Stimulated activated CD8-positive, alpha-beta memory T cell treated with anti-CD3 and anti-CD28 coated beads, Interleukin-7, amount 100 ng/mL, for 1 hour (primary cell): ENCODE measurements around the gene MYO1H.
"Not testable (repeated sequence)": the region's sequence is repeated elsewhere in the genome, so short reads cannot be mapped to it uniquely, and the experiment has no call there.

Experiments used
- DNase-seq, 2 donors: peaks; one replicate each; pipeline ENCODE4 v3.0.0-alpha.2; 2020; ENCODE audit warnings: low read depth in 2 of 2

Gene MYO1H

DNA sequence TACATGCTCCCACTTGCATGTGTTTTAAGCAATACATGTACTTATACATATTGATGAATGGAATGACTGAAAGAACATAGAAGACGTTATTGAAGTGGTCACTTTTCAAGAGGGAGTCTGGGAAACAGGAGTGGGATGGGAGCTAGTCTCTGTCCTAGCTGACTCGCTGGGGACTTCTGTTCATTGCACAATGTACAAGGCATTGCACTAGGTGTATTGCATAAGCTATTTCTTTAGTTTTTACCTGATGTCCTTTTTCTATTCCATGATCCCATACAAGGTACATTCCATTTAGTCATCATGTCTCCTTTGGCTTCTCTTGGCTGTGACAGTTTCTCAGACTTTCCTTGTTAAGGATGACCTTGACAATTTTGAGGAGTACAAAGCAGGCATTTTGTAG is 4.0 kb upstream of the MYO1H start:
- no peak for DNase-seq

GRCh38 chr12:109345428-109345827 is 2.3 kb upstream of the MYO1H start:
- DNase-seq = no peak

- no peak for DNase-seq
Measured at GRCh38 chr12:109346920-109347319, 780 bp upstream of the MYO1H start.

DNA sequence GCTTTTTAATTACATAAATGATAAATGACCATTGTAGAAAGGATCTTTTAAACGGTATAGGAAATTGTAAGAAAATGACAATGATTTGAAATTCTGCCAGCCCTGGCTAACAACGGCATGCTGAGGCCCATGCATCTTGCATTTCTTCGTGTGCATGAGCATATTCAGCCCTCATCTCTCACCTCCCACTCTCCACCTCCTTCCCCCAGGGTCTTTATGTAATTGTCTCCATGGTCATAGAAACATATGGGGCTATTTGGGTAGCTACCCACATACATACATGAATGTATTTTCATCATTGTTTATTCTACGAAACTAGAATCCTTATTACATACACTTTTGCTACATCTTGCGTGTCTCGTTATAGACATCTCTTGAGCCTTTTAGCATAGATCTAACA is 4.5 kb downstream of the MYO1H start:
- DNase-seq = no peak

GRCh38 chr12:109356577-109356976 is 8.9 kb downstream of the MYO1H start:
- DNase-seq = no peak

DNA sequence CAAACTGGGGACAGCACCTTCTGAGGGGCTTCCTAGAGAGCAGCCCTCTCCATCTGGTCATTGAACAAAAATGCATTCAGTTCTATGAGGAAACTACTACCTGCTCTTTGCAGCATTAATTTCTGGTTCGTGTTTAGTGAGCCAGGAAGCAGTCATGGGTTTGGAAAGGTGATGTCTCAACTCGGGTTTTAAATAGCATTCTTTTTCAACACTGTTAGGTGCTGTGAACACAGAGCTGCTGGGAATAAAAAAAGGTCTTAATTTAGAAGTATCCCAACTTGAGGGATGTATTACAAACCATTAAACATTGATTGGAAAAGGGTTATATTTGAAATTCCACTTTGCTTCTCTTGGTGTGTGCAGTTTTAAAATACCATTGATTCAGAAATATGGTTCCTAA is 9.3 kb downstream of the MYO1H start:
- DNase-seq = no peak

GRCh38 chr12:109358154-109358869 is 10.6 kb downstream of the MYO1H start:
- no peak for DNase-seq

- DNase-seq = no peak
Measured at GRCh38 chr12:109359131-109359690, 11.5 kb downstream of the MYO1H start.

DNA sequence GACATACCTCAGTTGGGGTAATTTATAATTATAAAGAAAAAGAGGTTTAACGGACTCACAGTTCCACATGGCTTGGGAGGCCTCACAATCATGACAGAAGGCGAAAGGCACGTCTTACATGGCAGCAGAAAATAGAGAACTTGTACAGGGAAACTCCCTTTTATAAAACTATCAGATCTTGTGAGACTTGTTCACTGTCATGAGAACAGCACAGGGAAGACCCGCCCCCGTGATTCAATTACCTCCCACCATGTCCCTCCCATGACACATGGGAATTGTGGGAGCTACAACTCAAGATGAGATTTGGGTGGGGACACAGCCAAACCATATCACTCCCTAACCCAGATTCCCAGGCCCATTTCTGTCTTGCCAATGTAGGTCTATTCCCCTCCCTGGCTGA is 22.1 kb downstream of the MYO1H start:
- no peak for DNase-seq

DNA sequence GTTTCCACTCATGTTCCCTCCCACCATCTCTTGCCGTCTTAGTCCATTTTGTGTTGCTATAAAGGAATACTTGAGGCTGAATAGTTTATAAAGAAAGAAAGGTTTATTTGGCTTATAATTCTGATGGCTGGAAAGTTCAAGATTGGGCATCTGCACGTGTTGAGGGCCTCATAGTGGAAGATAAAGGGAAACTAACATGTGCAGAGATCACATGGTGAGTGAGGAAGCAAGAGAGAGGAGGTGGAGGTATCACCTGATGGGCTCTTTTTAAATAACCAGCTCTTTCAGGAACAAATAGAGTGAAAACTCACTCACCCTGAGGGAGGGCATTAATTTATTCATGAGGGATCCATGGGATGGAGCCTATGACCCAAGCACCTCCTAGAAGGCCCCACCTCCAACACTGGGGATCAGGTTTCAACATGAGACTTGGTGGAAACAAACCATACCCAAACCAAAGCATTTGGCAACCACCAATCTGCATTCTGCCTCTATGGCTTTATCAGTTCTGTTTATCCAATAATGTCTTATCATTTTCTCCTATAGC is 29.5 kb downstream of the MYO1H start:
- DNase-seq = no peak

DNA sequence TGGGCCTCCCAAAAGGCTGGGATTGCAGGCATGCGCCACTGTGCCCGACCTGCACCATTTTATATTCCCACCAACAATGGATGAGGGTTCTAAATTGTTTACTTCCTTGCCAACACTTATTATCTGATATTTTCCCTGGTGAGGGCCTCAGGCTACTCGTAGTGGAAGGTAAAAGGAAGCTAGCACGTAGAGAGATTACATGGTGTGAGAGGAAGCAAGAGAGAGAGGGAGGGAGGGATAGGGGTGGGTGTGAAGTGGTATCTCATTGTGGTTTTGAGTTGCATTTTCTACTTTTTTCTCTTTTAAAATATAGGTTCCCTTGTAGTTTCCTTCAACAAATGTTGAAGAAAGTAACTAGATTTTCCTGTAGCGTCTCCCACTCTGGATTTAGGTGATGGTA is 30.9 kb downstream of the MYO1H start:
- no peak for DNase-seq

DNA sequence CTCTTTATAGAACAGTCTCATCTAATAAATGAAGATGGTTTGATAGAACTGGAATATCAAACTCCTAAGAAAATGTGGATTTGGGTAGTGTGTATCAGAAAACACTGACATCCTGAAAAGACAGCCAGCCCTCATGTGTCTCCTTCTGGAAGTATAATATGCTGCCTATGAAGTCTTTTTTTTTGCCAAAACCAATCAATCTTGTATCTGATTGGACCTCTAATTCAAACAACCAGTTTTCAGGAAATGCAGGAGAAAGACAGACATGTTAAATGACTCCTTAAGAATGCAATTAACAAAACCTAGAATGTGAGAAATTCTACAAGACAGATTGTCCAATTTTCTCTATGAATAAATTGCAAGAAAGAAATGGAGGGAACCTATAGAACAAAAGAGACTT is 34.3 kb downstream of the MYO1H start:
- DNase-seq = no peak

DNA sequence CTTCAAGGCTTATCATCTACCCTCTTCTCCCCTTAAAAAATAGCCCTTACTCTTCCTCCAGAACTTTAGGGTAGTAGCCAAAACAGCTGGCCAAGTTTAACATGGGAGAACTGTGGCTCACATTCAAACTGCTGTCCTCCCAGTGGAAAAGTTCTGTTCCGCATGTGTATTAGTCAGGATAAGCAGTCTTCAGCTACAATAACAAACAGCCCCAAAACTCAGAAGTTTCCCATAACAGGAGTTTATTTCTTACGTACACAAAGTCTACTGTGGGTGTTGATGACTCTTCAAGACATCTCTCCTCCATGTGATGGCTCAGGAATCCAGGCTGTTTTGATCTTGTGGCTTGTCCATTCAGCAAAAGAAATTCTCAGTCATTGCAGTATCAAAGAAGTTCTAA is 35.5 kb downstream of the MYO1H start:
- no peak for DNase-seq

DNA sequence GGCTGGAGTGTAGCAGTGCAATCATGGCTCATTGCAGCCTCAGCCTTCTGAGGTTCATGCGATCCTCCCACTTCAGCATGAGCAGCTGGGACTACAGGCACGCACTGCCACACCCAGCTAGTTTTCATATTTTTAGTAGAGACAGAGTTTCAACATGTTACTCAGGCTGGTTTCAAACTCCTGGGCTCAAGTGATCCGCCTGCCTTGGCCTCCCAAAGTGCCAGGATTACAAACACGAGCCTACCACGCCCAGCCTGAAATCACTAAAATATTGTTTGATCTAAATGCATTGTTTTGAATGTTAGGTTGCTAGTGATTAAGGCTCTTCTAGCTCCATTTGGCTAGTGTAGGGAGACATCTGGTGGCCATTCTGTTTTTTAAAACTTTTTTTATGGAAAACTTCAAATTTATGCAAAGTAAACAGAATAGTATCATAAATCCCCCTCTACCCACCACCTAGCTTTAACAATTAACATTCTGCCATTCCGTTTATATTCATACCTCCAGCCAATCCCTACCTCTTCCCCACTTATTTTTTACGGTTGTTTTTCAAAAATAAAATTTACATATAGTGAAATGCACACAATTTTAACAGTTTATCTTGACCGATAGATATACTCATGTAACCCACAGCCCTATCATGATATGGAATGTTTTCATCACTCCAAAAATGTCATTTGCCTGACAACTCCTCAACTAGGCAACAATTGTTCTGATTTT is 37.8 kb downstream of the MYO1H start:
- no peak for DNase-seq

DNA sequence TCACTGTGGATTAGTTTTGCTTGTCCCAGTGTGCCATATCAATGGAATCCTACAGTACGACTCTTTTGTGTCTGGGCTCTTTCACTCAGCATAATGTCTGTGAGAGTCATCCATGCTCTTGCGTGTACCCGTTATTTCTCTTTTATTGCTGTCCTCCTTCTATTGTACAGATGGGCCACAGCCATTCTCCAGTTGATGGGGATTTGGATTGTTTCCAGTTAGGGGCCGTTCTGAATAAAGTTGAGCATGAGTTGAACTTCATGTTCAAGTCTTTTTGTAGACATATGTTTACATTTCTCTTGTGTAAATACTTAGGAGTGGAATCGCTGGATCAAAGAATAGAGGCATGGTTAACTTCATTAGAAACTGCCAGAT is 38.3 kb downstream of the MYO1H start:
- DNase-seq = no peak

- no peak for DNase-seq
Measured at GRCh38 chr12:109387425-109388166, 39.9 kb downstream of the MYO1H start.

DNA sequence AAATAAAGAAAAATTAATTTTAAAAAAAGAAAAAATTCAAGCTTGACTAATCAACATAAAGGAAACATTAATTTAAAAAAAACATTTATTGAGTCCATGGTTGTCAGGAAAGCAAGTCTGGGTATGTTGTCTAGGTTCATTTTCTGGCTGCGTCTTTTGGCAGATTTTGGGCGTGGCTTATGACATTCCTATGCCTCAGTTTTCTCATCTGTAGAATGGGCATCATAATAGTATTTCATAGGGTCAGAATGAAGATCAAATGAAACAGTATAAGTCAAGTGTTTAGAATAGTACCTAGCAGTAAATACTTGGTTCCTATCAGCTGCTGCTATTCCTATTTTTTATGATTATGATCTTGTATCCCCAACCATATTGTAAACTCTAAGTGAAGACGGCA is 40.5 kb downstream of the MYO1H start:
- no peak for DNase-seq

DNA sequence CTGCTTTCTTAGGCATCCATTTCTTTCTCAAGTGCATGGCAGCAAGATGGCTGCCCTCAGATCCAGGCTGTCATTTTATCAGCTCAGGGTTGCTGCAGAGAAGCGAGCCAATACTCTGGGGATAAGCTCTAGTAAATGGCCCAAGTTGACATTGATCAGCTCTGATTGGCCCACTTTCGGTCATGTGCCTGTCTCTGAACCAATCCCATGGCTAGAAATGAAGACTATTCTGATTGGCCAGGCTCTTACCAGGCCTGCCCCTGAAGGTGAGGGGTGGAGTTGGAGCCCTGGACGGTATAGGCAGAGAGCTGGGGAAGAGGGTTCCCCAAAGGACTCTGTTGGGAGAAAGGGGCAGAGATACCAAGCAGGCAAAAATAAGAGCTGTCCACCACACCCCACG is 41.4 kb downstream of the MYO1H start:
- no peak for DNase-seq

DNA sequence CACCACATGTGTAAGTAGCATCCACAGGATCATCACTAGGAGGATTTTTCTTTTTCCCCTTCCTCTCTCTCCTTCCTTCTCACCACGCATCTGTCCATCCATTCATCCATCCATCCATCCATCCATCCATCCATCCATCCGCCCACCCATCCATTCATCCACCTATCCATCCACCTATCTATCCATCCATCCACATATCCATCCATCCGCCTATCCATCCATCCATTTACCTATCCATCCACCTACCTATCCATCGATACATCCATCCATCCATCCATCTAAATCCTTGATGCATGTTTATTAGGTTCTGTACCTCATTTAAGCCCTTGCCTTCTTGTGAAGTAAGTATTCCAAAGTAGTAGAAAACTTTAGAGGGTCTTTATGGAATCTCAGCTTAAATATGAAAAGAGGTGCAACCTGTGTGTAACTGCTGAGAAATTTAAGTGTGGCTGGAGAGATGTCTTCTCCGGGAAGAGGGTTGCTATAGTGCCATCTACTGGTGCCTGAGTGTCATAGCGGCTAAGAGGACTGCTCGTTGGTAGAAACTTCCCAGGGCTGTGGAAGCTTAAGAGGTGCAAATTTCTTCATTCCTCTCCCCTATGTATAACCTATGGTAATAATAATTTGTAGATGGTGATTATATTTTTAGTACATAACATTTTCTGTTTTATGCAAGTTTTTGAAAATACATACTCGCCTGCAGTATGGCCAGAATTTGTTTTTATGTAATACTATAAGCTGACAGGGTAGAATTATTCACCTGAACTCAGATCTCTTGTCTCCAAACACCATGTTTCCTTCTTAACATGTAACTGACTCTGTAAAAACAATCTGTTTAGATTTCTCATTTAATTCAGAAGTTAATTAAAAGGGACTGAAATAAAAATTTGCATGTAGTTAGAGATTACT is 46.0 kb downstream of the MYO1H start:
- no peak for DNase-seq

DNA sequence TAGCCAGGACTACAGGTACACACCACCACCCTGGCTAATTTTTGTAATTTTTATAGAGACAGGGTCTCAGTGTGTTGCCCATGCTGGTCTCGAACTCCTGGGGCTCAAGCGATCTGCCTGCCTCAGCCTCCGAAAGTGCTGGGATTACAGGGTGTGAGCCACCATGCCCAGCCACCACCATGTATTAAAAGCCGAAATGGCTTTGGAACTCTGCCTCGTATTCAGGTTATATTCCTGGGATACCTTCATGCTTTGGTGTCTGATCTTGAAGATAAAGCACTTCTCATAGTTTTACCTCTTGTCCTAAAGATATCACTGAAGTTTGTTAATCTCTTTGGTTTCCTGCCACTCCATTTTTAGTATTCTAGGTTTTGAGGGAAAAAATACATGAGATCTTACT is 47.2 kb downstream of the MYO1H start:
- no peak for DNase-seq

DNA sequence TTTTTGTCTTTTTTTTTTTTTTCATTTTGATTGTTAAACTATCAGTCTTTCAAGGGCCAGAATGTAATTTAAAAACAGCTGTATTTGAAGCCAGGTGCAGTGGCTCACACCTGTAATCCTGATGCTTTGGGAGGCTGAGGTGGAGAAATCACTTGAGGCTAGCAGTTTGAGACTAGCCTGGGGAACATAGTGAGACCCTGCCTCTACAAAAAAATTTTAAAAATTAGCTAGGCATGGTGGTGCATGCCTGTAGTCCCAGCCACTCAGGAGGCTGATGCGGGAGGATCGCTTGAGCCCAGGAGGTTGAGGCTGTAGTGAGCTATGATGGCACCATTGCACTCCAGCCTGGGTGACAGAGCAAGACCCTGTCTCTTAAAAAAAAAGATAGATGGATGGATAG is 57.1 kb downstream of the MYO1H start:
- DNase-seq = not testable (repeated sequence)
